Upper lobe of right lung (tissue), 1 donor: ENCODE results near the gene DNAJB4. TPM values are rescaled to one million over a fixed set of nuclear protein-coding genes. Genes with fewer than 3 reads are reported as not detected.
A peak's percentile ranks its signal among the peaks of the same experiment; 100 is the strongest.

Experiments used
- ATAC-seq: fragments of 200-7000 bp; cut with Tn5 transposase; one replicate; pipeline ENCODE4 v1.9.1; 2020; ENCODE audit warnings: mild to moderate bottlenecking, moderate library complexity
- DNase-seq: peaks from one replicate; pipeline ENCODE4 v3.0.0-alpha.2; 2020
- H3K27ac ChIP-seq: fragments of 200-600 bp; one replicate; pipeline ENCODE4 v1.8.0; 2022
- H3K27me3 ChIP-seq: fragments of 200-600 bp; one replicate; pipeline ENCODE4 v1.8.0; 2022; ENCODE audit warnings: mild to moderate bottlenecking
- H3K36me3 ChIP-seq: fragments of 200-600 bp; one replicate; pipeline ENCODE4 v1.8.0; 2022
- H3K4me1 ChIP-seq: fragments of 200-600 bp; one replicate; pipeline ENCODE4 v1.8.0; 2022
- H3K4me3 ChIP-seq: fragments of 200-600 bp; one replicate; pipeline ENCODE4 v1.8.0; 2022; ENCODE audit warnings: mild to moderate bottlenecking
- H3K9me3 ChIP-seq: fragments of 200-600 bp; one replicate; pipeline ENCODE4 v1.8.0; 2022
- intact Hi-C: fragments of 100-400 bp; cut with DNase I; formaldehyde crosslinking; loops from one replicate; pipeline ENCODE4 v1.11.0; 2022
- total RNA-seq: library from RNA; stranded (reverse); fragmentation: NEBNext Ultra II Directional; extraction: Animal tissue kit (Norgen Biotek cat#: 25700); gene quantifications from one replicate; pipeline ENCODE4 v1.2.1, GENCODE V29; 2021
- TF ChIP-seq, protein P1 (sequence below): fragments of 200-600 bp; IDR thresholded peaks from one replicate; pipeline ENCODE4 v1.8.0; 2022; ENCODE audit warnings: antibody characterized with exemption
- donor health status: DM: no; HTN: yes; CAD: no; lungs with severe emphysema.

The DNAJB4 gene
- total RNA-seq, 1 donor from 2014 or later: 35.8 TPM

DNA sequence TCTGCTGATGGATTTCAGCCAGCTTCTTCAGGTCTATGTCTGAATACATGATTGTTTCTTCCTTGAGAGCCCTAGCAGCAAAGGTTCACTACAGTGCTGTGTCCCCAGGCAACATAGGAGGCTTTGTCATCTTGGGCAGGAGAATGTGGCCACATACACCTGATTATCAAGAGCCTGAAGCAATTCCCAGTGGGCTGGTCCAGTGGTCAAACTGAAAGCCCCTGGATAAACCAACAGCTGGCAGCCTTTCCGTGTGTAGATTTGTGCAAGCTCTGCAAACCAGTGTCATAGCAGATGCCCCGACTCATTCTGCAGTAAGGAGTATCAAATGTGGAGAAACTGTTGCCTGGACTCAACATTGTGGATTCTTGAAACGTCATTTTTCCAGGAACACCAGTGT, 38.7 kb downstream of the DNAJB4 start:
- peaks cover 13% of the 10 kb centered on the region for H3K27me3 ChIP-seq
- intact Hi-C loops: no loop called here
- no peaks in the 10 kb centered on the region for H3K36me3 ChIP-seq
- DNase-seq (no peak), ATAC-seq (no peak)
- H3K4me3 ChIP-seq: no peak overlapping the region
- no peaks in the 10 kb centered on the region for H3K9me3 ChIP-seq
- TF ChIP-seq, protein P1, sequence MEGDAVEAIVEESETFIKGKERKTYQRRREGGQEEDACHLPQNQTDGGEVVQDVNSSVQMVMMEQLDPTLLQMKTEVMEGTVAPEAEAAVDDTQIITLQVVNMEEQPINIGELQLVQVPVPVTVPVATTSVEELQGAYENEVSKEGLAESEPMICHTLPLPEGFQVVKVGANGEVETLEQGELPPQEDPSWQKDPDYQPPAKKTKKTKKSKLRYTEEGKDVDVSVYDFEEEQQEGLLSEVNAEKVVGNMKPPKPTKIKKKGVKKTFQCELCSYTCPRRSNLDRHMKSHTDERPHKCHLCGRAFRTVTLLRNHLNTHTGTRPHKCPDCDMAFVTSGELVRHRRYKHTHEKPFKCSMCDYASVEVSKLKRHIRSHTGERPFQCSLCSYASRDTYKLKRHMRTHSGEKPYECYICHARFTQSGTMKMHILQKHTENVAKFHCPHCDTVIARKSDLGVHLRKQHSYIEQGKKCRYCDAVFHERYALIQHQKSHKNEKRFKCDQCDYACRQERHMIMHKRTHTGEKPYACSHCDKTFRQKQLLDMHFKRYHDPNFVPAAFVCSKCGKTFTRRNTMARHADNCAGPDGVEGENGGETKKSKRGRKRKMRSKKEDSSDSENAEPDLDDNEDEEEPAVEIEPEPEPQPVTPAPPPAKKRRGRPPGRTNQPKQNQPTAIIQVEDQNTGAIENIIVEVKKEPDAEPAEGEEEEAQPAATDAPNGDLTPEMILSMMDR: no peak
- H3K4me1 ChIP-seq: no peaks in the 10 kb centered on the region
- H3K27ac ChIP-seq: no peak overlapping the region

- TF ChIP-seq, protein P1: no peak
- Histone ChIP-seq H3K27me3 (peaks cover 13% of the 10 kb centered on the region), H3K4me1 (no peaks in the 10 kb centered on the region), H3K4me3 (peak overlapping the region; percentile 61), H3K36me3 (no peaks in the 10 kb centered on the region), H3K9me3 (no peaks in the 10 kb centered on the region), H3K27ac (peak overlapping the region; percentile 79)
- intact Hi-C loops: no loop called here
- ATAC-seq (peak; percentile 10), DNase-seq (no peak)
Observed at GRCh38 chr1:78044796-78045562, 40.2 kb downstream of the DNAJB4 start.

- H3K36me3 ChIP-seq: no peaks in the 10 kb centered on the region
- peak overlapping the region; percentile 79 for H3K27ac ChIP-seq
- ATAC-seq (no peak), DNase-seq (no peak)
- H3K9me3 ChIP-seq: no peaks in the 10 kb centered on the region
- intact Hi-C loops: no loop called here
- peaks cover 13% of the 10 kb centered on the region for H3K27me3 ChIP-seq
- TF ChIP-seq, protein P1: no peak
- no peaks in the 10 kb centered on the region for H3K4me1 ChIP-seq
- peak overlapping the region; percentile 61 for H3K4me3 ChIP-seq
Observed at GRCh38 chr1:78045563-78045925, 40.8 kb downstream of the DNAJB4 start.

- Histone ChIP-seq H3K4me3 (peak within 1 kb of the TSS; percentile 61), H3K4me1 (no peaks in the 10 kb centered on the region), H3K9me3 (no peaks in the 10 kb centered on the region), H3K36me3 (no peaks in the 10 kb centered on the region), H3K27me3 (peaks cover 13% of the 10 kb centered on the region), H3K27ac (peak within 1 kb of the TSS; percentile 79)
- DNase-seq: peak; percentile 65
- TF ChIP-seq, protein P1: no peak
- ATAC-seq: peak; percentile 62
- intact Hi-C loops: no loop called here
Observed at GRCh38 chr1:78045926-78046778, 41.4 kb downstream of the DNAJB4 start, which contains the start of gene GIPC2. Gene GIPC2, plus strand, starts transcription at chr1:78045966. Its CDS starts 129 bp downstream, at chr1:78046095.

GRCh38 chr1:78047106-78047505, 42.4 kb downstream of the DNAJB4 start:
- no peaks in the 10 kb centered on the region for H3K9me3 ChIP-seq
- H3K36me3 ChIP-seq: no peaks in the 10 kb centered on the region
- TF ChIP-seq, protein P1: no peak
- peak overlapping the region; percentile 61 for H3K4me3 ChIP-seq
- DNase-seq: no peak
- ATAC-seq: no peak
- no peak overlapping the region for H3K27ac ChIP-seq
- no peaks in the 10 kb centered on the region for H3K4me1 ChIP-seq
- peaks cover 13% of the 10 kb centered on the region for H3K27me3 ChIP-seq
- intact Hi-C loops: no loop called here
